Dedifferentiated amniotic fluid mesenchymal stem cell (primary cell): ENCODE data around the gene IMMT.
A peak's percentile ranks its signal among the peaks of the same experiment; 100 is the strongest.
"Not testable (repeated sequence)": the region's sequence is repeated elsewhere in the genome, so short reads cannot be mapped to it uniquely, and the experiment has no call there.

ENCODE experiments used
- DNase-seq: peaks from one replicate; pipeline ENCODE4 v3.0.0-alpha.2; 2016; ENCODE audit errors: extremely low spot score

Gene IMMT

DNA sequence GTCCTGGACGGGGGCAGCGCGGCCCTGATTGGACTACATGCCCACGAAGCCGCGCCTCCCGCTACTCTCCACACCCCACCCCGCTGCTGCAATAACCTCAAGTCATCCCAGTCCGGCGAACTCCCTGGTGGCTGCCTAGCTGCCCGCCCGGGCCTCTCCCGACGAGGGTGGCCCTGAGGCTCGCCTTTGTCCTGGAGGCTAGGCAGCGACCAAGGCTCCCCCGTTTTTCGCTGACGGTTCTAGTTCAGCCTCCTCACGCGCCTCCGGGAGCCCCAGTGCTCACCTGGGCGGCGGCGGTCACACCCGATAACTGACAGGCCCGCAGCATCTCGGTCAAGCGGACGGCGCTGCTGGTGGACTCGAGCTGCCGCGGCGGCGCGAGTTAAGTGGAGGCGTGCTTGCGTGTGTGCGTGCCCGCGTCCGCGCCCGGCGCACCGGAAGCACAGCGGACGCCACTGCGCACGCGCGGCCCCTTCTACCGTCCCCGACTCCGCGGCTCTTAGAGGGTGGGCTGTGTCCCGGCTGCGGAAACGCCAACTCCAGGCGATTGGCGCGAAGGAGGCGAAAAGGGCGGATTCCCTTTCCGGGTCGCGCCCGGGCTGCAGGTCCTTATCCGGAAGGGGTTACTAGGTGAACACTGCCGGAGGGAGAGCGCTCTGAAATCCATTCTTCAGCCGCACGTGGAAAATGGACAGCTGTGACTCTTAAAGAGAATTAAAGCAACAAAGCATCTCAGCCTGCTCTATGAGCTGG lies at the start of gene IMMT:
TSS of gene IMMT (minus strand) at position 408 of the 753 bp plus-strand sequence. CDS start at position 328, 80 bp downstream.
- DNase-seq = peak; percentile 95

DNA sequence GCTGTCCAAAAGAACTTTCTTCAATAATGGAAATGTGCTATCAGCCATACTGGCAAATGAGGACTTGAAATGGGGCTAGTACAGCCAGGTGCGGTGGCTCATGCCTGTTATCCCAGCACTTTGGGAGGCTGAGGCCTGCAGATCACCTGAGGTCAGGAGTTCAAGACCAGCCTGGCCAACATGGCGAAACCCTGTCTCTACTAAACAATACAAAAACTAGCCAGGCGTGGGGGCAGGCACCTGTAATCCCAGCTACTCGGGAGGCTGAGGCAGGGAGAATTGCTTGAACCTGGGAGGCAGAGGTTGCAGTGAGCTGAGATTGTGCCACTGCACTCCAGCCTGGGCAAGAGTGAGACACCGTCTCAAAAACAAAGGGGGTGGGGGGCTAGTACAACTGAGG lies 49.5 kb upstream of the IMMT start:
- DNase-seq = not testable (repeated sequence)

DNA sequence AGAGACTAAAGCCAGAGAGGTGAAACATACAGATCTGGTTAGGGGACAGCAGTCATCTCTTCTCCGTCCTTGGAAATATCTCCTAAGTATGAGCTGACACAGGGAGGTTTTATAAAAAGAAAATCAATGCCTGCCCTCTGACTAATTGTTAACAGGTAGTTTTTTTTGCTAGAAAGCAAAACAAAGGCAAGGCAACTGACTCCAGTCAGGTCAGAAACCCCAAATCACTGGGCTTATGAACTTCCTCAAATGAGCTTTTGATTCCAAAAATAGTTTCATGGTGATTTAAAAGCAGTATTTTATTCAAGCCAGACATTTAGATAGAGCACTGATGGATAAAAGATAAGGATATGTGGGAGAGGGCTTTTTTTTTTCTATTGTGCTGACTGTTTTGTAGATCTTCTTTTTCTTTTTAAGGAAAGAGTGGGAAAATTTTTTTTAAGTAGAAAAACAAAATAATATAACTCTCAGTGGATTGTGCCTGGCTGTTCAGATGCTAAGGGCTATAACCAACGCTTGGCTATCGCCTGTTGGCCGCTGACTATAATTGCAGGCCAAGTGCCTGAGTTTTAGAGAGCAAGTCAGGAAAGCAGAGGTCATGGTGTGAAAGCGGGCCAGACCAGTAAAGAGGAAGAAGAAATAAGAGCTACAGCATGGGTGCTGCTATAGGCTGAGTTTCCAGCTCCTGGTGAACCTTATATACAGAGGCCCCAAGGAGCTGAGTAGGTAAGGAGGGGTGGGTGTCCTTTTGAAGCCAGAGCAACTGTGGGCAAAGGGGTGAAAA lies 48.9 kb upstream of the IMMT start:
- DNase-seq = no peak

DNA sequence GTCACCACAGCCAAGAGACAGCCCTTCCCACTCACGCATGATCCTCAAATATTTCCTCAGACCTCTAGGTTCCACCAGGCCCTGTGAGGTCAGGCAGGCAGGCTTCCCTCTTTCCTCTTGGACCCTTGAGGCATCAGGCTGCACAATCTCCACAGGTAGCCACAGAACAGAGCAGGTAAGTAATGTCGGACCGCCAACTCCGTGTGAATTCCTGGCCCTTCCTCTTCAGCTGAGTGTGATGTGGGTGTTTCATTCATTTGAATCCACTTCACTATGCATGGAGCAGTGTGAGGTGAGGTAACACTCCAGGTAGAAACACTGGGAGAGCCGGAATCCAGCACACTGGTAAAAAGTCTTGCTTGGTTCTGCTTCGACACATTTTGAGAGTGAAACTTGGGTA lies 48.0 kb upstream of the IMMT start:
- no peak for DNase-seq

DNA sequence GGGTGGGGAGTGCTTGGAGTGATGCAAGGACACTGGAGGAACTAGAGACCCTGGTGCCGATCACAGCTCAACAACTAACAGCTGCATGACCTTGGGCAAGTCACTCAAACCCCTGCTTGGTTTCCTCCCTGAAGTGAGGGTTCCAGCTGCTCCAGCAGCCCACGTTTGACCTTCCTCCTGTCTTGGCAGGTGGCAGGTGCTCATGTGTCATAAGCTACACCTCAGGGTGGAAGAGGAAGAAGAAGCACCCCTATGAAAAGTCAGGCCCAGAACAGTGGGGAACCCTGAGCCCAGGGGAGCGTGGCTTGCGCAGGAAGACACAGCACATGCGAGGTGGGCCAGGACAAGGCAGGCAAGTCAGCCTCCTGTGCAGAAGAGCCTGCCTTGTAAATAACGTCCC lies 46.3 kb upstream of the IMMT start:
- no peak for DNase-seq

DNA sequence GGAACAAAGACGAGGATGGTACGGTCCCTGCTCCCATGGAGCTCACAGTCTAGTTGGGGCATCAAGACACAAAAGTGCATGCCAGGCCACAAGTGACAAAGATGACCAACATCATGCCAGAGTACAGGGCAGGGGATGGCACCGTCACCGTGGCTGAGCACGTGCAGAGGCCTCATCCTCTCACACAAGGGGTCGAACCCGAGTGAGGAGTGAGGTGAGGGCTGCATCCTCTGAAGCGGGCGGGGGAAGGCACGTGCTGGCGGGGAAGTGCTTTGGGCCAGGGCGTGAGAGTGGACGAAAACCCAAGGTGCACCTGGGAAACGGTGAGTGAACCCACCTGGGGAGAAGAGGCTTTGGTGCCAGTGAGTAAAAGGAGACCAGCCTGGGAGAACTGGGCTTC lies 45.0 kb upstream of the IMMT start:
- DNase-seq = no peak

DNA sequence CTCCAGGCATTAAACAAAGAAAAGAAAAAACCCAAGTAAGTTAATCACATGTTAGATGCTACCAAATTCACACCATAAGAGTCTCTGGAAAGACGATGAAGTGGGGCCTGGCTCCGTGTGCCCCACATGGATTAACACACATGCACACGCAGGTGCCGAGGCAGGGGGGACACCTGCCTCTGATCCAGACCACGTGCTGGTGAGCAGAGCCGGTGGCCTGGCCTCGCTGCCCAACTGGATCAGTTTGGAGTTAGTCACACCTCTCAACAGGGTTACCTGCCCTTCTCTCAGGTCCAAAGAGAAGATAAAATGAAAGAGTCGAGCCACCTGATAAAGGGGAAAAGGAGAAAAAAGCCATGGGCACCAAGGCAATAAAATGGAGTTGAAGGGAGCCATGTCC lies 44.5 kb upstream of the IMMT start:
- DNase-seq = no peak

DNA sequence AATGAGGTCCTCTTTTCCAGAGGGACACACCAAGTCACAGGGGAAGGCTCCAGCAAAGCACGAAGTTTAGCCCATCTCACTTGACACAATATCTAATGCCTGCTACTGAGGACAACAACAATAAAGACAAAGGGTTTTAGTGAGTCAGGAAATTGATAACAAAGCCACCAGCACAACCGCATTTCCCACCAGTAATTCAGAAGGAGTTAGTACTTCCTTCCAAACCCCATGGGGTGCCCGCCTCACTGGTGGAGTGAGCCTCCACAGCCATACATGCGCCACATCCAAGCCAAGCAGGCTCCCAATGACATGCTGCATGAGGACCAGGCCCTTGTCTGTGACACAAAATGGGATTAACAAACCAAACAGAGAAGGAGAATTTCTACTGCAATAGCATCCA lies 44.1 kb upstream of the IMMT start:
- no peak for DNase-seq

DNA sequence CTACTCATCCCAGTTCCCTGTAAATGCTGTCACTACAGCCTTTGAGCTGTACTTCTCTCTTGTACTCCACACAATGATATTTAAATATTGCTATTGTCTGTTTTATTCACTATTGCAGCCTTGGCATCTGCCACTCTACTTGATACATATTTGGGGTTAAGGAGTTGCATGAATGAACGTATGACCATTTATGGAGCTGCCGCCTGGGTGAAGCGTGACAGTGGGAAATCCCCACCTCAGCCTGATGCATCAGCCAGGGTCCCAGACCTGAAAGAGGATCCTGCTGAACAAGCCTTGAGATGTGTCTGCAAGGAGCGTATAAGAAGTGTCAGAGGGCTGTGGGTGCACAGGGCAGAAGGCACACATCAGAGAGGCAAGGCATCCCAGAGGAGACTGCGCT lies 43.1 kb upstream of the IMMT start:
- DNase-seq = no peak

DNA sequence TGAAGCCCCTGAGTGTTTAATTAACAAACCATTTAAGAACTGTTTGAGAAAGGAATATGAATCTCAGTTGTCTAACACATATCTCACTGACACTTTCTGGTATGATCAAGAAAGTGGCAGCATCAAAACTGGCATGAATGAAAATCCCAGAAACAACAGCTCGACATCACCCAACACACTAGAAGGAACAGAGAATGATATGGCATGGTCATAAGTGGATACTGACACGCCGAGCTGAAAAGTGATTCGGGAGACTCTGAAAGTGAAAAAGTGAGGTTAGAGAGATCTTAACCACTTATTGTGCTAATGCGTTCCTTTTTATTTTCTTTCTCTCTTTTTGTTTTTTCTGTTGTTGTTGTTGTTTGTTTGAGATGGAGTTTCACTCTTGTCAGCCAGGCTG lies 41.9 kb upstream of the IMMT start:
- no peak for DNase-seq

DNA sequence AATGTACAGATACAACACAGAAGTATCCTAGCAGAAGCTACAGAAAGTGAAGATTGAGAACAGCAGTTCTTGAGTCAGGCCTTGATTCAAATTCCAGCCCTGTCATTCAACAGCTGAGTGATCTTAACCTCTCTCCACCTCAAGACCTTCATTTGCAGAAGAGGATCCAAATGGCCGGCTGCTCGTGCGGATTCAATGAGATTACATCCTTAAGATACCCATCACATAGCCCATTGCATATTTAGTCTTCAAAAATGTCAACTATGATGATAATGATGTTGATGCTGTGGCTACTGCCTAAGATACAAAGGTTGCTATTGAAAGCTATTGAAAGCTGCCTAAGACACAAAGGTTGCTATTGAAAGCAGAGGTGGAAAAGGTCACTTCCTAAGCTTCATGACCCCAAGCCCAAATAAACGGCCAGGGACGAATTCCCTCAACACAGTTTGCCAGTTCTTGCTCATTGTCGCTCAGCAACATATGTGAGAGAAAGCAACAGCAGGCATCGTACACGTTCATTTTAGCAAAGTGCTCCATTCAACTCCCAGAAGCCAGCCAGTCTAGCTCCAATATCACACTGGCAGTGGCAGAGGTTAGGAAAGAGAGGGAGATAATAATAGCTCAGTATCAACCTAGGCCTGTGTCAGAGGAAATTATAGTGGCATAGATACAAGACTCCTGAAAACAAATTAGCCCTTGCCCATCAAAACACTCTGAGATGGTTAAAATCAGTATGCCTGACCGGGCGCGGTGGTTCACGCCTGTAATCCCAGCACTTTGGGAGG lies 40.1 kb upstream of the IMMT start:
- no peak for DNase-seq

DNA sequence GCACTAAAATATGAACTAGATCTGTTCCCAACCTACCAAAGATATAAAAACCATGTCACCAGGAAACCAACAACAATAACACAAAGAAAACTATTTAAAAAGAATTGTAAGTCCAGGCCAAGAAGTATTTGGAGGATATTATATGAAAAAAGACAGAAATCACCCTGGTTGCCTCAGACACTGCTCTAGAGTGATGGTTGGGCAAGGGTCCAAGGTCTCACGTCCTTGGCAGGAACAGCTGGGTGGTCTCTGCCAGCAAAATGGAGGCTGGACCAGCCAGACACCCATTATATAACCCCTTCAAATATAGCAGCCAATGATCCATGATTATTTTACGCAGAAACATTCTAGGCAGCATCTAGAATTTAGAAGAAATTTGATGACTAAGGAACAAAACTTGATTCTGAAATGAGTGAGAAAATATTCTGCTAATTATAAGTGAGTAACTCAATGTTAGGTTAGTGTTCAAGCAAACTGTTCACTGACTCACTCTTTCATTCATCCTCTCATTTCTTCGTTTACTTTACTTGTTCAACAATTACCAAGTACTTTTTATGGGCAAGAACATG lies 39.4 kb upstream of the IMMT start:
- no peak for DNase-seq

DNA sequence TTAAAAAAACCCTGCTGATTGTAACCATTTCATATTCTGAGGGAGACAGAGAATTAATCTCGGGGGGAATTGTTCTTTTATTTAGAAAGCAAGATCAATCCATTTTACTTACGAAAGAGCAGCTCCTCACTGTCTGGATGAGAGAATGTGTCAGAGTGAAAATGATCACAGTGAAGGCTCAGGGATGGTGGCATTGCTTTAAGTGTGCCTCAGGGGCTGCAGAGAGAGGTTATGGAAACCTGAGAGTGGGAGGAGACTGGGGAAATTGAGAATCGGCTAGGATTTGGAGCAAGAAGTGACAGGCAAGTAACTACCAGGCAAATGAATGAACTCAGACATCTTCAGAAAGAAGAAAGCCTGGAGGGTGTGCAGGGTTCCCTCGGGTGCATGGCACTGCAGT lies 38.2 kb upstream of the IMMT start:
- DNase-seq = no peak

DNA sequence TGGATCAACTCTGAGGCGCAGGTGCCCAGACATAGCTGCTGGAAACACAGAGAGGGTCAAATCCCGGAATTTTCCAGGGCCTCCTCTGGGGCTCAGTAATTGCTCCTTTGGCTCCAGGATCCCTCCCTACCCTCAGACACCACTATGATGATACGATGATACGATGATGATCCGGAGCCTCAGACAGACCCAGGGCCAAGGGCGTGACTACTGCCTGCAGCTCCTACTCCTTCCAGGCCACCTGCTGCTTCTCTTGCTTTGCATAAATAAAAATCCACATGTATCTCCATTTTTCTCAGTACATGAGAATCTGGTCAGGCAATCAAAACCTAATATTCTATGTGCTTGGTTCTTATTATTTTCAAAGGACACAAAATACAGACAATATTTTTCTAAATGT lies 37.6 kb upstream of the IMMT start:
- DNase-seq = no peak

DNA sequence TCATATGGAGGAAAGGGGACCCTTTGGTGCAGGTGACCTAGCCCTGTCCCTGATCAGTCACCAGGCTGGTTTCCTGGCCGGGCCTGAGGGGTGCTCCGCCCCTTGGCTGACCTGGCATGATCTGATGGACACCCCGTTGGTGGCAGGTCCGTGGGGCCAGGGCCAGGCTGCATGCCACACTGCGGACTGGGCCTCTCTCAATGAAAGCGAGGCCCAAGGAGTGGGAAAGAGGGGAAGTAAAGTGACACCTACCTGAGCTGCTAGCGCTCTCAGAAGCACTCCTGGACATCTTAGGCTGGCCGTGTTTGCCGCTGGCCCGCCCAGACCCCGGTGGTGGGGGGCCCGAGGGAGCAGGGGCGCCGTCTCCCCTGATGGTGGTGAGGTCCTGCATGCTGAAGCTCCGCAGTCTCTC lies 37.1 kb upstream of the IMMT start:
- DNase-seq = no peak

DNA sequence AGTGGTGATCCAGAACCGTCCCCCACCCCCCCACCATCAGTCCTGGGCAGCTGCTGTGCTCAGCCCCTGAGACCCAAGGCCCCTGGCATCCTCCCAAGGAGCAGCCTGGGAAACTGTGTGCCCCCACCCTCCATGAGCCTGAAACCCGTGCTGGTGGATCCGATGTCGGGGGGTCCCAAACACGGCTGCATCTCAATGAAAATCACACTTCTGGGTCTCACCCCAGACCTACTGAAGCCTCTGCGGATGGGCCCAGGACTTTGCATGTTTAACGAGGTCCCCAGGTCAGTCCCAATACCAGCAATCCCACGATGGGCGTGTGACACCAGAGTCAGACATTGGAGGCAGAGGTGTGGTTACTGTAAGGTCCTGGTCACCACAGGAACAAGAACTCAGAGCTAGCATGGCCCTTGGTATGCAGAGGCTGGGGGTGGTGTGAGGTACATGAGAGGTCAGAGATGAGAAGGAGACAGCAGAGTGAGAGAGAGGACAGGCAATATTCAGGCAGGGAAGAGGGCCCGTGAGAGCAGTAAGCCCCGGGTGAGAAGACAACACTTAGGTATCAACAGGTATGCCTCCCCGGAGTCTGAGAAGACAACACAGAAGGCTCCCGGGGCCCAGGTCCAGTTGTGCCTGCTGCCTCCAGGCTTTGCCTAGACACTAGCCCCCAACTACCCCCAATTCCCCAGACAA lies 36.6 kb upstream of the IMMT start:
- no peak for DNase-seq

DNA sequence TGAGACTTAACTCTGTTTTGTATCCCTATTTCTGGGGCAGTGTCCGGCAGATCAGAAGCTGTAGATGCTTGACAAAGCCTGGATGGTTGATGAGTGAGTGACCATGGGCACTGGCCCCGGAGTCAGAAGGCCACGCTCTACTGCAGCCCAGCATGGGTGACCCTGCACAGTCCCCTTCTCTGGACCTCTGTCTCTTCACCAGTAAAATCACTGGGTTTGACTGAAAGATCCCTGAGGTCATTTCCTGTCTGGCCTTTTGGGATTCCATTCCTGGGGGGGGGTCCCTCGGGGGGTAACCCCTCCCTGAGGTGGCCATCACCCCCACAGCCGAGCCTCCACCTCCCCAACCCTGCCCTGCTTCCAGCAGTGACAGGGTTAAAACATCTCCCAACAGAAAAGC lies 35.7 kb upstream of the IMMT start:
- DNase-seq = no peak

DNA sequence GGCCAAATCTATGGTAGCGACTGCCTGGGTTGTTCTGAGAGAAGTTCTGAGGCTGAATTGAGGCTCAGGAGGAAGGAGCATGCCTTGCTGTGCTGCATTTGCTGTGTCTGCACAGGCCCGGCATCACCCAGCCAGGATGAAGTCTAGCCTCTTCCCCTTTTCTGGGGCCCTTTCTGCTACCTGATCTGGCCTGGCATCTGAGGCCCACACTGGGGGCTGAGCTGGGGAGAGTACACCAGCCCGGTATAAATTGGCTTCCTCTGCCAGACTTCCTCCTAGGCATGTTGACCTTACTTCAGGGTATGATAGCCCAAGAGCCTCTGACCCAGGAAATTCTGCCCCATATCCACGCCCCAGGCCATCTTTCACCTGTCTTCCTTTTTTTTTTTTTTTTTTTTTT lies 34.0 kb upstream of the IMMT start:
- DNase-seq = no peak

DNA sequence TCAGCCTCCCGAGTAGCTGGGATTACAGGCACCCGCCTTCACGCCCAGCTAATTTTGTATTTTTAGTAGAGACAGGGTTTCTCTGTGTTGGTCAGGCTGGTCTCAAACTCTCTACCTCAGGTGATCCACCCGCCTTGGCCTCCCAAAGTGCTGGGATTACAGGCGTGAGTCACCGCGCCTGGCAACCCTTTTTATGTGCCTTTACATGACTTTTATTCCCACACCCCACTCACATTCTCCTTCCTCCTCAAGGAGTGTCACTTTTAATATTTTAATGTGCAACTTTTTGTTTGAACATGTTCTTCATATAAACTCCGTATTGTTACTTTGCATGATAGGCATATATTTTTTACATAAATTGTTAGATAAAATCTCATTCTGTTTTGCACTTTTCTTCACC lies 33.3 kb upstream of the IMMT start:
- not testable (repeated sequence) for DNase-seq

DNA sequence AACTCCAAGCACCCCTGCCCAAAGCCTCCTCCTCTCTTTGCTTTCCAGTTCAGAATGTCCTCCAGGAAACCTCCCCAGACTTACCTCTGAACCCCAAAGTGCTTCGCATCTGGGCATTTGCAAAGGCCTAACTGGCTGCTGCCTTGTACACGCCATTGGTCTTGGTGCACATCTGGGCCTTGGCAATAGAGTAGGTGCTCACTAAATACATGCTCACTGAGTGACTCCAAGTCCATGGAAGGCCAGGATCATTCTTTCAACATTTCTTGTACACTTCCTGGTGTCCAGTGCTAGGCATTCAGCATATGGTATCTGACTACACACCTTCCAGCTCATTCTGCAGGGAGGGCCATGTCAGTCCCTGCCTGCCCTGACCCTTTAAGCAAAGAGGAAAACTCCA lies 32.4 kb upstream of the IMMT start:
- no peak for DNase-seq

DNA sequence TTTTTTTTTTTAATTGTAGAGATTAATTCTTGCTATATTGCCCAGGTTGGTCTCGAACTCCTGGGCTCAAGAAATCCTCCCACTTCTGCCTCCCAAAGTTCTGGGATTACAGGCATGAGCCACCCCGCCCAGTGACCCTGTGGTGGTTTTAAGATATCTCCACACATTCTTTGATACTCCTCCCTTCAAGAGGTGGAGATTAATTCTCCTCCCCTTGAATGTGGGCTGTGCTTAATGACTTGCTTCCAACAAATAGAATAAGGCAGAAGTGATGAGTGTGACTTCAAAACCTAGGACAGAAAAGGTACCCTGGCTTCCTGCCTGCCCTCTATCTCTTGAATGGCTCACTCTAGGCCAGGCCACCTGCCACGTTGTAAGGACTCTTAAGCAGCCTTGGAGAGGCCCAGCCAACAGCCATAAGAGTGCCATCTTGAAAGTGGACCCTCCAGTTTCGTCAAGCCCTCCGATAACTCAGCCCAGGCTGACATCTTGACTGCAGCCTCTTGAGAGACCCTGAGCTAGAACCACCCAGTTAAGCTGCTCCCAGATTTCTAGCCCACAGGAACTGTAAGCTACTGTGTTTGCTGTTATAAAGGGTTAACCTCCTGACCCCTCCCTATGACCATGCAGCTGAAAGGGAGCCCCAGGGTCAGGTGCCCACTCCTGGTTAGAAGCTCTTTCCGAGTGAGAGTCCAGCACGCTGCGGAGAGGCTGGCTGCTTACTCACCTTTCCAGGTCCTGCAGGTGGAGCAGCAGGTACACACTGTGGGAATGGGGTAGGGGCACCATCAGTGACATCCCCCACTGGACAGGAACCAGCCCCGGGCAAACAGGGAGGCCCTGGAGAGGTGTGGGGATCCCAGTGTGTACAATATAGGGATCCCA lies 31.6 kb upstream of the IMMT start:
- DNase-seq = no peak
